ENCODE data around the gene KCTD3.

The KCTD3 gene

DNA sequence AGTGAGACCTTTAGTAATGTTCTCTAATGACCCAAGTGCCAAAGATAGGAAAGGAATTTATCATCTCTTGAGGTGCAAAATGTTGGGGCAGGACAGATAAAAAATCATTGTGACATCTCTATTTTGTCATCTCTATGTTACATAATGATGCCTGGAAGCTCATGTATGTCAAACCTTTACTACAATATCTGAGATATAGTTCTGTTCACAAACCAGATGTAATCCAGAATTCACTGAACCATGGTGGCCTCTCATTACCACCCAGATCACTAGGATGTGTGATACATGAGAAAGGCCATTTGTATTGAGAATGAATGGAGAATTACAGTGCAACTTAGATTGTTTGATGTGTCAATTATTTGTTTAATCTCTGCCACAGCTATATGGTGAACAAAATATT, 22.0 kb upstream of the KCTD3 start:
- no peaks in the 10 kb centered on the region for H3K36me3 ChIP-seq (ENCODE audit: control insufficient read depth in 1 of 2, insufficient read depth in 2 of 2, low read depth in 1 of 2, low read length in 2 of 2)

DNA sequence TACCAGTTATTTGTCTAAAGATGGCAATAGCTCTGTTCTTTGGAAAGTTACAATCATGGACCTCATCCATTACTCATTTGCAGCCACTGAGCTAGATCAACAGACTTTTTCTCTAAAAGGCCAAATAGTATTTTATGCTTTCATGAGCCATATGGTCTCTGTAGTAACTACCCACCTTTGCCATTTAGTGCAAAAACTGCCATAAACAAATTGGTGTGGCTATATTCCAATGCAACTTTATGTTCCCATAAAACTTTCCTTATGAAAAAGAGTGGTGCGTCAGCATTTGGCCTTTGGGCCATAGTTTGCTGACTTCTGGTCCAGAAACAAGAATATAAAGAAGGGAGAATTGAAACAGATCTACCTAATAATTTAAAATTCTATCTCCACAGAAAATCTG, 20.1 kb upstream of the KCTD3 start:
- H3K14ac ChIP-seq (ENCODE audit: low read length in 2 of 2): no peak overlapping the region
- no peak overlapping the region for H3K9ac ChIP-seq (ENCODE audit: low read length)
- no peaks in the 10 kb centered on the region for H3K9me3 ChIP-seq (ENCODE audit: control insufficient read depth, low read length)
- H2AK5ac ChIP-seq (ENCODE audit: low read length, severe bottlenecking): no peak overlapping the region
- no peak overlapping the region for H3K4ac ChIP-seq (ENCODE audit: low read depth in 1 of 2, low read length in 2 of 2)
- H2BK15ac ChIP-seq (ENCODE audit: low read depth, poor library complexity, severe bottlenecking): no peak overlapping the region
- H3K18ac ChIP-seq (ENCODE audit: low read depth in 1 of 2, low read length in 2 of 2): no peak overlapping the region
- no peak overlapping the region for H3K4me3 ChIP-seq (ENCODE audit: insufficient read depth in 1 of 2, low read depth in 1 of 2, low read length in 2 of 2)
- no peak overlapping the region for H3K4me2 ChIP-seq (ENCODE audit: low read length, poor library complexity, severe bottlenecking)
- no peak overlapping the region for H3K27ac ChIP-seq (ENCODE audit: low read length, poor library complexity, severe bottlenecking)
- no peaks in the 10 kb centered on the region for H3K4me1 ChIP-seq (ENCODE audit: control insufficient read depth, insufficient read depth, low read depth, low read length)
- no peaks in the 10 kb centered on the region for H3K36me3 ChIP-seq (ENCODE audit: control insufficient read depth in 1 of 2, insufficient read depth in 2 of 2, low read depth in 1 of 2, low read length in 2 of 2)
- no peaks in the 10 kb centered on the region for H3K27me3 ChIP-seq (ENCODE audit: control insufficient read depth in 1 of 2, insufficient read depth in 1 of 2, low read length in 2 of 2)
- no peak overlapping the region for H2BK12ac ChIP-seq (ENCODE audit: low read length in 2 of 2)
- no peak overlapping the region for H2AFZ ChIP-seq (ENCODE audit: low read depth, low read length)
- no peak overlapping the region for H3K23ac ChIP-seq (ENCODE audit: low read length in 2 of 2)
- H3K79me1 ChIP-seq (replicated peaks; ENCODE audit: low read length, poor library complexity, severe bottlenecking): no peaks in the 10 kb centered on the region
- H4K91ac ChIP-seq (ENCODE audit: low read length): no peak overlapping the region
- no peak for DNase-seq
- WGBS: no CpG with 5 or more reads among the region's 1 CpG
- H4K8ac ChIP-seq (ENCODE audit: low read length): no peak overlapping the region
- no peak overlapping the region for H2BK120ac ChIP-seq (ENCODE audit: low read depth, low read length)
- H2BK5ac ChIP-seq (ENCODE audit: low read depth, low read length, poor library complexity, severe bottlenecking): no peak overlapping the region

More for the DNA sequence above, 22.0 kb upstream of the KCTD3 start:
- H2AK5ac ChIP-seq (ENCODE audit: low read length, severe bottlenecking): no peak overlapping the region
- H3K18ac ChIP-seq (ENCODE audit: low read depth in 1 of 2, low read length in 2 of 2): no peak overlapping the region
- no peak overlapping the region for H3K4me3 ChIP-seq (ENCODE audit: insufficient read depth in 1 of 2, low read depth in 1 of 2, low read length in 2 of 2)
- no peak overlapping the region for H2BK15ac ChIP-seq (ENCODE audit: low read depth, poor library complexity, severe bottlenecking)
- no peak overlapping the region for H3K14ac ChIP-seq (ENCODE audit: low read length in 2 of 2)
- H3K27ac ChIP-seq (ENCODE audit: low read length, poor library complexity, severe bottlenecking): no peak overlapping the region
- no peak overlapping the region for H4K8ac ChIP-seq (ENCODE audit: low read length)
- H3K4me2 ChIP-seq (ENCODE audit: low read length, poor library complexity, severe bottlenecking): no peak overlapping the region
- no peaks in the 10 kb centered on the region for H3K9me3 ChIP-seq (ENCODE audit: control insufficient read depth, low read length)
- H3K27me3 ChIP-seq (ENCODE audit: control insufficient read depth in 1 of 2, insufficient read depth in 1 of 2, low read length in 2 of 2): no peaks in the 10 kb centered on the region
- H3K79me1 ChIP-seq (replicated peaks; ENCODE audit: low read length, poor library complexity, severe bottlenecking): no peaks in the 10 kb centered on the region
- H3K4ac ChIP-seq (ENCODE audit: low read depth in 1 of 2, low read length in 2 of 2): no peak overlapping the region
- no peak overlapping the region for H2BK5ac ChIP-seq (ENCODE audit: low read depth, low read length, poor library complexity, severe bottlenecking)
- H3K23ac ChIP-seq (ENCODE audit: low read length in 2 of 2): no peak overlapping the region
- no peak for DNase-seq
- no peak overlapping the region for H3K9ac ChIP-seq (ENCODE audit: low read length)
- H2AFZ ChIP-seq (ENCODE audit: low read depth, low read length): no peak overlapping the region
- H2BK12ac ChIP-seq (ENCODE audit: low read length in 2 of 2): no peak overlapping the region
- H2BK120ac ChIP-seq (ENCODE audit: low read depth, low read length): no peak overlapping the region
- H3K4me1 ChIP-seq (ENCODE audit: control insufficient read depth, insufficient read depth, low read depth, low read length): no peaks in the 10 kb centered on the region
- no peak overlapping the region for H4K91ac ChIP-seq (ENCODE audit: low read length)

DNA sequence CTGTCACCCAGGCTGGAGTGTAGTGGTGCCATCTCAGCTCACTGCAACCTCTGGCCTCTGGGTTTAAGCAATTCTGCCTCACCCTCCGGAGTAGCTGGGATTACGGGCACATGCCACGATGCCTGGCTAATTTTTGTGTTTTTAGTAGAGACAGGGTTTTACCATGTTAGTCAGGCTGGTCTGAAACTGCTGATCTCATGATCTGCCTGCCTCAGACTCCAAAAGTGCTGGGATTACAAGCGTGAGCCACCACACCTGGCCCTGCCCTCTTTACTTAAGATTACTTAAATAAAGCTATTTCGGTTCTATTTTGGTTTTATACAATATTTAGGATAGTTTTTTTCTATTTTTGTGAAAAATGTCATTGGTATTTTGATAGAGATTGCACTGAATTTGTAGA, 15.3 kb upstream of the KCTD3 start:
- no peak overlapping the region for H2BK12ac ChIP-seq (ENCODE audit: low read length in 2 of 2)
- H3K4me2 ChIP-seq (ENCODE audit: low read length, poor library complexity, severe bottlenecking): no peak overlapping the region
- no peak overlapping the region for H2AK5ac ChIP-seq (ENCODE audit: low read length, severe bottlenecking)
- no peaks in the 10 kb centered on the region for H3K36me3 ChIP-seq (ENCODE audit: control insufficient read depth in 1 of 2, insufficient read depth in 2 of 2, low read depth in 1 of 2, low read length in 2 of 2)
- no peak overlapping the region for H3K9ac ChIP-seq (ENCODE audit: low read length)
- H2BK15ac ChIP-seq (ENCODE audit: low read depth, poor library complexity, severe bottlenecking): no peak overlapping the region
- no peak overlapping the region for H4K91ac ChIP-seq (ENCODE audit: low read length)
- H3K4ac ChIP-seq (ENCODE audit: low read depth in 1 of 2, low read length in 2 of 2): no peak overlapping the region
- H3K4me3 ChIP-seq (ENCODE audit: insufficient read depth in 1 of 2, low read depth in 1 of 2, low read length in 2 of 2): no peak overlapping the region
- H4K8ac ChIP-seq (ENCODE audit: low read length): no peak overlapping the region
- no peak overlapping the region for H2AFZ ChIP-seq (ENCODE audit: low read depth, low read length)
- H3K27ac ChIP-seq (ENCODE audit: low read length, poor library complexity, severe bottlenecking): no peak overlapping the region
- no peak overlapping the region for H3K14ac ChIP-seq (ENCODE audit: low read length in 2 of 2)
- no peak for DNase-seq
- H3K4me1 ChIP-seq (ENCODE audit: control insufficient read depth, insufficient read depth, low read depth, low read length): no peaks in the 10 kb centered on the region
- 94% methylated on average over 4 of the region's 5 CpGs for WGBS
- no peaks in the 10 kb centered on the region for H3K79me1 ChIP-seq (replicated peaks; ENCODE audit: low read length, poor library complexity, severe bottlenecking)
- H3K27me3 ChIP-seq (ENCODE audit: control insufficient read depth in 1 of 2, insufficient read depth in 1 of 2, low read length in 2 of 2): no peaks in the 10 kb centered on the region
- H3K18ac ChIP-seq (ENCODE audit: low read depth in 1 of 2, low read length in 2 of 2): no peak overlapping the region
- H3K9me3 ChIP-seq (ENCODE audit: control insufficient read depth, low read length): peaks cover 16% of the 10 kb centered on the region
- no peak overlapping the region for H3K23ac ChIP-seq (ENCODE audit: low read length in 2 of 2)
- no peak overlapping the region for H2BK120ac ChIP-seq (ENCODE audit: low read depth, low read length)
- H2BK5ac ChIP-seq (ENCODE audit: low read depth, low read length, poor library complexity, severe bottlenecking): no peak overlapping the region

DNA sequence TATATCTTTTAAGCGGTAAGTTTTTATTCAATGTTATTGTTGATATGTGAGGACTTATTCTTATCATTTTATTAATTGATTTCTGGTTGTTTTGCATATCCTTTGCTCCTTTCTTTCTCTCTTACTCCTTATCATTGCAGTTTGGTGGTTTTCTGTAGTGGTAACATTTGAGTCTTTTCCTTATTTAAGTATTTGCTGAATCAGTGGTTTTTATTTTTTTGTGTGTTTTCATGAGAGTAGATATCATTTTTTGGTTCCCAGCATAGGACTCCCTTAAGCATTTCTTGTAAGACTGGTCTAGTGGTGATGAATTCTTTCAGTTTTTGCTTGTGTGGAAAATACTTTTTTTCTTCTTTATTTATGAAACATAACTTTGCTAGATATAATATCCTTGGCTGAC, 12.2 kb upstream of the KCTD3 start:
- H2BK120ac ChIP-seq (ENCODE audit: low read depth, low read length): no peak overlapping the region
- H2BK5ac ChIP-seq (ENCODE audit: low read depth, low read length, poor library complexity, severe bottlenecking): no peak overlapping the region
- no peak overlapping the region for H3K27ac ChIP-seq (ENCODE audit: low read length, poor library complexity, severe bottlenecking)
- H2BK15ac ChIP-seq (ENCODE audit: low read depth, poor library complexity, severe bottlenecking): no peak overlapping the region
- no peaks in the 10 kb centered on the region for H3K27me3 ChIP-seq (ENCODE audit: control insufficient read depth in 1 of 2, insufficient read depth in 1 of 2, low read length in 2 of 2)
- no peak overlapping the region for H4K8ac ChIP-seq (ENCODE audit: low read length)
- H4K91ac ChIP-seq (ENCODE audit: low read length): no peak overlapping the region
- no peak overlapping the region for H3K9ac ChIP-seq (ENCODE audit: low read length)
- H3K79me1 ChIP-seq (replicated peaks; ENCODE audit: low read length, poor library complexity, severe bottlenecking): no peaks in the 10 kb centered on the region
- H3K14ac ChIP-seq (ENCODE audit: low read length in 2 of 2): no peak overlapping the region
- H3K36me3 ChIP-seq (ENCODE audit: control insufficient read depth in 1 of 2, insufficient read depth in 2 of 2, low read depth in 1 of 2, low read length in 2 of 2): no peaks in the 10 kb centered on the region
- no peak overlapping the region for H2BK12ac ChIP-seq (ENCODE audit: low read length in 2 of 2)
- no peak for DNase-seq
- H3K4me3 ChIP-seq (ENCODE audit: insufficient read depth in 1 of 2, low read depth in 1 of 2, low read length in 2 of 2): no peak overlapping the region
- peaks cover 2% of the 10 kb centered on the region for H3K4me1 ChIP-seq (ENCODE audit: control insufficient read depth, insufficient read depth, low read depth, low read length)
- no CpG with 5 or more reads among the region's 1 CpG for WGBS
- no peak overlapping the region for H3K4ac ChIP-seq (ENCODE audit: low read depth in 1 of 2, low read length in 2 of 2)
- no peak overlapping the region for H3K4me2 ChIP-seq (ENCODE audit: low read length, poor library complexity, severe bottlenecking)
- H3K9me3 ChIP-seq (ENCODE audit: control insufficient read depth, low read length): peaks cover 16% of the 10 kb centered on the region
- H3K23ac ChIP-seq (ENCODE audit: low read length in 2 of 2): no peak overlapping the region
- H2AK5ac ChIP-seq (ENCODE audit: low read length, severe bottlenecking): no peak overlapping the region
- H2AFZ ChIP-seq (ENCODE audit: low read depth, low read length): no peak overlapping the region
- no peak overlapping the region for H3K18ac ChIP-seq (ENCODE audit: low read depth in 1 of 2, low read length in 2 of 2)

Data from mesenchymal stem cell (in vitro differentiated cells and primary cell).